Caco-2 (cell line): ENCODE results near the gene KIF21A. TPM values are rescaled to one million over a fixed set of nuclear protein-coding genes. Genes with fewer than 3 reads are reported as not detected.

Experiments
- BruUV-seq: library from RNA; stranded (reverse); fragments of 400-500 nt; replicated peaks from 2 replicates; lab custom pipeline; 2021; lab: Mats Ljungman, UMichigan
- CTCF ChIA-PET: fragments of 300-600 bp; sonication (Branson Sonifier 250); formaldehyde crosslinking; loops from one replicate; lab custom pipeline; 2022; ENCODE audit warnings: antibody characterized with exemption; lab: Charles Lee
- POLR2A ChIA-PET: fragments of 300-600 bp; sonication (Branson Sonifier 250); formaldehyde crosslinking; loops from one replicate; lab custom pipeline; 2022; ENCODE audit warnings: antibody characterized with exemption; lab: Charles Lee
- DNase-seq, 2 experiments: peaks; one replicate each; pipeline versions ENCODE4 v3.0.0 to v3.0.0-alpha.2; 2020 to 2022
- H3K27me3 ChIP-seq: replicated peaks from 2 replicates; pipeline ENCODE4 v1.6.0; 2011; ENCODE audit warnings: low read length; ENCODE audit not compliant: control insufficient read depth, insufficient read depth
- H3K36me3 ChIP-seq: 2 replicates; pipeline ENCODE4 v1.5.1; 2011; ENCODE audit warnings: low read length; ENCODE audit not compliant: control insufficient read depth, insufficient read depth
- H3K4me1 ChIP-seq: fragments of 250-450 bp; sonication (Bioruptor Pico); 2 replicates; pipeline ENCODE4 v1.5.1; 2020; ENCODE audit warnings: mild to moderate bottlenecking
- H3K4me3 ChIP-seq: 2 replicates; pipeline ENCODE4 v1.5.1; 2011; ENCODE audit warnings: low read depth, mild to moderate bottlenecking, control low read depth, low read length
- H3K9me3 ChIP-seq: fragments of 250-450 bp; sonication (Bioruptor Pico); 2 replicates; pipeline ENCODE4 v1.5.1; 2020; ENCODE audit warnings: mild to moderate bottlenecking, moderate library complexity
- H3K27ac Mint-ChIP-seq: one replicate; pipeline ENCODE4 v1.8.0; 2022; ENCODE audit warnings: mixed read lengths; ENCODE audit not compliant: unreplicated experiment
- H3K27me3 Mint-ChIP-seq: one replicate; pipeline ENCODE4 v1.8.0; 2022; ENCODE audit warnings: mixed read lengths; ENCODE audit not compliant: insufficient read depth, unreplicated experiment
- H3K36me3 Mint-ChIP-seq: one replicate; pipeline ENCODE4 v1.8.0; 2022; ENCODE audit warnings: mild to moderate bottlenecking, mixed read lengths; ENCODE audit not compliant: insufficient read depth, unreplicated experiment
- H3K4me1 Mint-ChIP-seq: one replicate; pipeline ENCODE4 v1.8.0; 2022; ENCODE audit warnings: low read depth, mixed read lengths; ENCODE audit not compliant: unreplicated experiment
- H3K4me3 Mint-ChIP-seq: one replicate; pipeline ENCODE4 v1.8.0; 2022; ENCODE audit warnings: mild to moderate bottlenecking, moderate library complexity, mixed read lengths; ENCODE audit not compliant: unreplicated experiment
- H3K9me3 Mint-ChIP-seq: one replicate; pipeline ENCODE4 v1.8.0; 2022; ENCODE audit warnings: mixed read lengths; ENCODE audit not compliant: unreplicated experiment
- intact Hi-C: fragments of 100-400 bp; cut with micrococcal nuclease; formaldehyde crosslinking; loops from one replicate; pipeline ENCODE4 v1.10.0; 2022; ENCODE audit not compliant: unreplicated experiment
- total RNA-seq: library from RNA; stranded (reverse); gene quantifications from 2 replicates; pipeline ENCODE4 v1.2.3, GENCODE V29; 2022
- TF ChIP-seq, protein P1 (sequence below), 2 experiments: fragments of 200-600 bp in 1 of 2; IDR thresholded peaks; 1 replicate in 1 of 2; 2 replicates in 1 of 2; pipeline versions ENCODE4 v1.5.1 to v1.8.0; 2011 to 2022; ENCODE audit warnings: antibody characterized with exemption in 1 of 2, control low read depth in 1 of 2, inconsistent platforms in 1 of 2, low read depth in 1 of 2, low read length in 1 of 2, mild to moderate bottlenecking in 1 of 2, moderate library complexity in 1 of 2; ENCODE audit not compliant: insufficient read depth in 1 of 2, severe bottlenecking in 1 of 2, unreplicated experiment in 1 of 2

Gene KIF21A
- total RNA-seq, 1 experiment from 2014 or later, result 77.5 TPM

DNA sequence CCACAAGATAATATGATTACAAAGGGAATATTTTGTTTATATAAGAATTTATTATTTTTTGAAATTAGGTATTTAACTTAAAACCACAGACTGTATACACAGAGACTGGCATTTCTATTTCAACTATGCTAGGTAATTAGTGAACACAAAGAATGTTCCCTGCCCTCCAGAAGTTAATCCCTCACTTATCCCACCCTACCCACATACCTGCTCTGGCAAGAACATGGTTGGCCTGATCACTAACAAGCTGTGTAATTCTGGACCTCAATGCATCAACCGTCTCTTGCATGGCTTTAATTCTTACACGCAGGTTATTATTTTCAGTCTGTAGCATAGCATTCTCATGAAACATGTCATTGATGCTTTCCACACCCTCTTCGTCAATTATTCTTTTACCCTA, 85.9 kb downstream of the KIF21A start:
- ChIA-PET CTCF (no interaction called here), POLR2A (no interaction called here)
- Histone ChIP-seq H3K36me3 (peaks cover 1% of the 10 kb centered on the region; the same call in 1 of the 2 replicates), H3K27me3 (no peaks in the 10 kb centered on the region), H3K4me3 (no peak overlapping the region), H3K4me1 (no peaks in the 10 kb centered on the region), H3K9me3 (no peaks in the 10 kb centered on the region; the same call in 1 of the 2 replicates)
- Mint-ChIP-seq H3K27me3 (no peaks in the 10 kb centered on the region), H3K4me1 (no peaks in the 10 kb centered on the region), H3K27ac (no peak overlapping the region), H3K36me3 (peaks cover 21% of the 10 kb centered on the region), H3K4me3 (no peak overlapping the region), H3K9me3 (no peaks in the 10 kb centered on the region)
- BruUV-seq, result no TSS peak
- intact Hi-C loops, result no loop called here
- no peak for DNase-seq
- TF ChIP-seq, protein P1, sequence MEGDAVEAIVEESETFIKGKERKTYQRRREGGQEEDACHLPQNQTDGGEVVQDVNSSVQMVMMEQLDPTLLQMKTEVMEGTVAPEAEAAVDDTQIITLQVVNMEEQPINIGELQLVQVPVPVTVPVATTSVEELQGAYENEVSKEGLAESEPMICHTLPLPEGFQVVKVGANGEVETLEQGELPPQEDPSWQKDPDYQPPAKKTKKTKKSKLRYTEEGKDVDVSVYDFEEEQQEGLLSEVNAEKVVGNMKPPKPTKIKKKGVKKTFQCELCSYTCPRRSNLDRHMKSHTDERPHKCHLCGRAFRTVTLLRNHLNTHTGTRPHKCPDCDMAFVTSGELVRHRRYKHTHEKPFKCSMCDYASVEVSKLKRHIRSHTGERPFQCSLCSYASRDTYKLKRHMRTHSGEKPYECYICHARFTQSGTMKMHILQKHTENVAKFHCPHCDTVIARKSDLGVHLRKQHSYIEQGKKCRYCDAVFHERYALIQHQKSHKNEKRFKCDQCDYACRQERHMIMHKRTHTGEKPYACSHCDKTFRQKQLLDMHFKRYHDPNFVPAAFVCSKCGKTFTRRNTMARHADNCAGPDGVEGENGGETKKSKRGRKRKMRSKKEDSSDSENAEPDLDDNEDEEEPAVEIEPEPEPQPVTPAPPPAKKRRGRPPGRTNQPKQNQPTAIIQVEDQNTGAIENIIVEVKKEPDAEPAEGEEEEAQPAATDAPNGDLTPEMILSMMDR (IDR thresholded peaks at IDR 0.05; ENCODE audit: insufficient read depth in 1 of 2, low read depth in 1 of 2, low read length in 1 of 2, severe bottlenecking in 1 of 2, unreplicated experiment in 1 of 2), result no peak

DNA sequence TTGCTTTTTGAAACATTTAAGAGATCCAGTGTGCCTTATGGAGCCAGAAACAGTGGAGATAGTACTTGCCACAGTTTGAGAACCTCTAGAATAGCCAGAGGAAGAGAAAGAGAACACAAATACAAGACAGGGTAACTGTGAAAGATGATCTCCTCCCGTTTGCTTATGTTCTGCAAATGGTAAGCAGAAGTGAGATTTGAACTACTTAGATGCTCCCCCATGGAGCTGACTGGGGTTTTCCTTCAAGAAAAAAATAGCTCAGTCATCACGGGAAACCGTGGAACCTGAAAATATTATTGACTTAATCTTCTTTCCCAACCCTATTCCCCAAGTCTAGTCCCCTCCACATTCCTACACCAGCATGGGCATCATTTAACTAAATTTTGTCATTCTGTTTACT, 87.1 kb downstream of the KIF21A start:
- Histone ChIP-seq H3K4me1 (no peaks in the 10 kb centered on the region), H3K27me3 (no peaks in the 10 kb centered on the region), H3K36me3 (peaks cover 1% of the 10 kb centered on the region; the same call in 1 of the 2 replicates), H3K4me3 (no peak overlapping the region), H3K9me3 (no peaks in the 10 kb centered on the region; the same call in 1 of the 2 replicates)
- no TSS peak for BruUV-seq
- intact Hi-C loops, result no loop called here
- CTCF ChIA-PET, result no interaction called here
- Mint-ChIP-seq H3K4me1 (no peaks in the 10 kb centered on the region), H3K4me3 (no peak overlapping the region), H3K9me3 (no peaks in the 10 kb centered on the region), H3K36me3 (peaks cover 21% of the 10 kb centered on the region), H3K27ac (no peak overlapping the region), H3K27me3 (no peaks in the 10 kb centered on the region)
- TF ChIP-seq, protein P1 (IDR thresholded peaks at IDR 0.05; ENCODE audit: insufficient read depth in 1 of 2, low read depth in 1 of 2, low read length in 1 of 2, severe bottlenecking in 1 of 2, unreplicated experiment in 1 of 2), result no peak
- POLR2A ChIA-PET, result no interaction called here
- no peak for DNase-seq

DNA sequence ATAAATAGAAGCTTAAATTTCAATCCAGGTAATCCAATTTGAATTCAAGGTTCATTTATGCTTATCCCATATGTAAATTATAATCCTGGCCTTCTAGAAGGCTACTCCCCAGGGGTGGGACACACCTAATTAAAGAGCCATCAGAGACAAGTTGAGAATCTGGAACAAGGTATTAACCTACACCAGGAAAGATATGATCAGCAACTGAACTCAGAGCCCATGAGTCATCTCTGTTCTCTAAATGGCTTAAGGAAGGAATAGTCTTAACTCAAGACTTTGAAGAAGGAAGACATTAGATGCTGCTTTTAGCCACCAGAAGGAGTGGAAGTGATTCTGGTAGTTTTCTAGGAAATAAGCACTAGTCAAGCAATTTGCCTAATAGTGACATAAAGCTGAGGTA, 88.0 kb downstream of the KIF21A start:
- H3K4me3 Mint-ChIP-seq, result no peak overlapping the region
- POLR2A ChIA-PET, result no interaction called here
- no peak overlapping the region for H3K27ac Mint-ChIP-seq
- peaks cover 1% of the 10 kb centered on the region; the same call in 1 of the 2 replicates for H3K36me3 ChIP-seq
- no peaks in the 10 kb centered on the region for H3K27me3 Mint-ChIP-seq
- no TSS peak for BruUV-seq
- peaks cover 23% of the 10 kb centered on the region for H3K36me3 Mint-ChIP-seq
- no peaks in the 10 kb centered on the region; the same call in 1 of the 2 replicates for H3K9me3 ChIP-seq
- no peak for DNase-seq
- no peaks in the 10 kb centered on the region for H3K4me1 Mint-ChIP-seq
- TF ChIP-seq, protein P1 (IDR thresholded peaks at IDR 0.05; ENCODE audit: insufficient read depth in 1 of 2, low read depth in 1 of 2, low read length in 1 of 2, severe bottlenecking in 1 of 2, unreplicated experiment in 1 of 2), result no peak
- CTCF ChIA-PET, result no interaction called here
- no peaks in the 10 kb centered on the region for H3K9me3 Mint-ChIP-seq
- intact Hi-C loops, result no loop called here
- no peak overlapping the region for H3K4me3 ChIP-seq
- no peaks in the 10 kb centered on the region for H3K27me3 ChIP-seq
- H3K4me1 ChIP-seq, result no peaks in the 10 kb centered on the region
